ENCODE data around the gene SLC39A9.

GRCh38 chr14:69427596-69427995 is 29.1 kb downstream of the SLC39A9 start:
- TF ChIP-seq ZNF274 (IDR thresholded peaks at IDR 0.05; ENCODE audit: low read depth, low read length) (no peak), SUZ12 (IDR thresholded peaks at IDR 0.05; ENCODE audit: extremely low read depth, insufficient read depth, insufficient read length) (no peak)
